Hepatocyte (in vitro differentiated cells): ENCODE measurements around the gene THAP8. TPM values are rescaled to one million over a fixed set of nuclear protein-coding genes. Genes with fewer than 3 reads are reported as not detected.

Experiments
- DNase-seq: peaks from one replicate; pipeline ENCODE4 v3.0.0-alpha.2; 2016; ENCODE audit warnings: low spot score
- H2AFZ ChIP-seq: fragments of 200-600 bp; sonication (generic); 2 replicates; pipeline ENCODE4 v1.6.0; 2016; ENCODE audit warnings: antibody characterized with exemption, mild to moderate bottlenecking
- H3K27ac ChIP-seq: fragments of 200-600 bp; sonication (generic); 2 replicates; pipeline ENCODE4 v1.5.1; 2016; ENCODE audit warnings: mild to moderate bottlenecking
- H3K27me3 ChIP-seq: fragments of 200-600 bp; sonication (generic); 2 replicates; pipeline ENCODE4 v1.6.1; 2016
- H3K36me3 ChIP-seq: fragments of 200-600 bp; sonication (generic); replicated peaks from 2 replicates; pipeline ENCODE4 v1.5.1; 2016; ENCODE audit warnings: low read depth; ENCODE audit not compliant: insufficient read depth
- H3K4me1 ChIP-seq: fragments of 200-600 bp; sonication (generic); 2 replicates; pipeline ENCODE4 v1.5.1; 2016; ENCODE audit warnings: mild to moderate bottlenecking, moderate library complexity; ENCODE audit not compliant: insufficient read depth
- H3K4me2 ChIP-seq: fragments of 200-600 bp; sonication (generic); 2 replicates; pipeline ENCODE4 v1.6.0; 2016
- H3K4me3 ChIP-seq: fragments of 200-600 bp; sonication (generic); 2 replicates; pipeline ENCODE4 v1.5.1; 2016; ENCODE audit warnings: mild to moderate bottlenecking
- H3K79me2 ChIP-seq: fragments of 200-600 bp; sonication (generic); 2 replicates; pipeline ENCODE4 v1.6.0; 2017; ENCODE audit warnings: mild to moderate bottlenecking
- H3K9me2 ChIP-seq: fragments of 200-600 bp; sonication (generic); replicated peaks from 2 replicates; pipeline ENCODE4 v1.6.0; 2017; ENCODE audit warnings: mild to moderate bottlenecking; ENCODE audit not compliant: insufficient read depth
- H3K9me3 ChIP-seq: fragments of 200-600 bp; sonication (generic); 2 replicates; pipeline ENCODE4 v1.5.1; 2016; ENCODE audit warnings: low read depth, mild to moderate bottlenecking
- H4K20me1 ChIP-seq: fragments of 200-600 bp; sonication (generic); 2 replicates; pipeline ENCODE4 v1.6.0; 2016; ENCODE audit warnings: mild to moderate bottlenecking; ENCODE audit not compliant: insufficient read depth, poor library complexity, severe bottlenecking
- CTCF ChIP-seq: fragments of 200-600 bp; sonication (generic); IDR thresholded peaks from 2 replicates; pipeline ENCODE4 v1.5.1; 2016; ENCODE audit warnings: antibody characterized with exemption, mild to moderate bottlenecking; ENCODE audit not compliant: poor library complexity
- EZH2 ChIP-seq: fragments of 200-600 bp; sonication (generic); IDR thresholded peaks from 2 replicates; pipeline ENCODE4 v1.6.1; 2016; ENCODE audit warnings: antibody characterized with exemption, mild to moderate bottlenecking, borderline replicate concordance
- EZH2phosphoT487 ChIP-seq: fragments of 200-600 bp; sonication (generic); IDR thresholded peaks from one replicate; pipeline ENCODE4 v1.6.1; 2018; ENCODE audit warnings: antibody characterized with exemption, mild to moderate bottlenecking, low read depth, moderate library complexity; ENCODE audit not compliant: unreplicated experiment, severe bottlenecking
- WGBS: methylation state at CpG from one replicate; pipeline ENCODE4 v1.1.6; 2016; ENCODE audit warnings: low lambda C conversion rate; ENCODE audit errors: missing lambda C conversion rate; 5-methylcytosine and 5-hydroxymethylcytosine counted together
- polyA plus RNA-seq: library from polyadenylated mRNA; unstranded; fragments of >200 nt; fragmentation: Nextera tagmentation; extraction: Ambion mirVana; gene quantifications from 2 replicates; pipeline ENCODE4 v1.2.1, GENCODE V29; 2016
- total RNA-seq: library from RNA; depleted of rRNA; stranded (reverse); fragments of >200 nt; gene quantifications from 2 replicates; pipeline ENCODE4 v1.2.3, GENCODE V29; 2014

THAP8 gene
- total and polyA plus RNA-seq, 2 experiments from 2014 or later = 4.5 to 23.1 TPM

GRCh38 chr19:36064826-36065225 lies 10.7 kb upstream of the THAP8 start:
- TF ChIP-seq EZH2phosphoT487 (no peak), EZH2 (no peak), CTCF (no peak)
- no peaks in the 10 kb centered on the region for H3K9me3 ChIP-seq
- H3K4me3 ChIP-seq = no peak overlapping the region
- 98% methylated on average over 8 of the region's 8 CpGs for WGBS
- no peak overlapping the region for H2AFZ ChIP-seq
- no peaks in the 10 kb centered on the region for H4K20me1 ChIP-seq
- no peaks in the 10 kb centered on the region for H3K79me2 ChIP-seq
- H3K4me2 ChIP-seq = no peak overlapping the region
- no peaks in the 10 kb centered on the region for H3K36me3 ChIP-seq
- no peak overlapping the region for H3K27ac ChIP-seq
- no peaks in the 10 kb centered on the region for H3K4me1 ChIP-seq
- DNase-seq = no peak
- H3K9me2 ChIP-seq = no peaks in the 10 kb centered on the region
- H3K27me3 ChIP-seq = no peaks in the 10 kb centered on the region

DNA sequence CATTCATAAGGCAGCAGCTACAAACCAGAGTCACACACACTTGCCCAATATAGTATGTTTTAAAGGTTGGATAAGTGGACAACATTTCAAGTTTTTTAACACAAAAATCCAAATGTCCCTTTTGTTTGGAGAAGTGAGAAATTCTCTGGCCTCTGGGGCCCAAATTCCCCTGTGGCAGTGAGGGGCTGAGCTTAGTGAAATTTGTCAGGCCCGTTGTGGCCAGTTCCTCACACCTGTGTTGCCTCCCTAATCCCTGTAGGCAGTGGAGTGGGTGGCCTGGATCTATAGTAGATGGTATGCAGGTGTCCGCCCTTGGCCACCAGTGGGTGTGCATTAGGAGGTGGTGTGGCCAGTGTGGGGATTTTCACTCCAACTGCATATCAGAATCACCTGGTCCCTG lies 7.3 kb upstream of the THAP8 start:
- Histone ChIP-seq H3K4me1 (peaks cover 3% of the 10 kb centered on the region), H3K4me3 (no peak overlapping the region), H4K20me1 (no peaks in the 10 kb centered on the region), H2AFZ (no peak overlapping the region), H3K9me3 (no peaks in the 10 kb centered on the region), H3K79me2 (peaks cover 2% of the 10 kb centered on the region), H3K4me2 (no peak overlapping the region), H3K9me2 (no peaks in the 10 kb centered on the region), H3K27ac (no peak overlapping the region), H3K27me3 (no peaks in the 10 kb centered on the region), H3K36me3 (no peaks in the 10 kb centered on the region)
- 92% methylated on average over 2 of the region's 2 CpGs for WGBS
- DNase-seq = no peak
- no peak for TF ChIP-seq EZH2phosphoT487

GRCh38 chr19:36060430-36060829 lies 6.3 kb upstream of the THAP8 start:
- H3K4me2 ChIP-seq = no peak overlapping the region
- no peak overlapping the region for H2AFZ ChIP-seq
- no peaks in the 10 kb centered on the region for H3K27me3 ChIP-seq
- H3K79me2 ChIP-seq = peaks cover 6% of the 10 kb centered on the region
- H3K4me1 ChIP-seq = peaks cover 7% of the 10 kb centered on the region
- peak; percentile 54 for TF ChIP-seq CTCF
- TF ChIP-seq EZH2 = no peak
- TF ChIP-seq EZH2phosphoT487 = no peak
- no peaks in the 10 kb centered on the region for H3K9me2 ChIP-seq
- no peak overlapping the region for H3K27ac ChIP-seq
- no peaks in the 10 kb centered on the region for H3K9me3 ChIP-seq
- H3K36me3 ChIP-seq = no peaks in the 10 kb centered on the region
- WGBS = 90% methylated on average over 4 of the region's 4 CpGs
- DNase-seq = peak; percentile 67
- no peak overlapping the region for H3K4me3 ChIP-seq
- H4K20me1 ChIP-seq = no peaks in the 10 kb centered on the region

DNA sequence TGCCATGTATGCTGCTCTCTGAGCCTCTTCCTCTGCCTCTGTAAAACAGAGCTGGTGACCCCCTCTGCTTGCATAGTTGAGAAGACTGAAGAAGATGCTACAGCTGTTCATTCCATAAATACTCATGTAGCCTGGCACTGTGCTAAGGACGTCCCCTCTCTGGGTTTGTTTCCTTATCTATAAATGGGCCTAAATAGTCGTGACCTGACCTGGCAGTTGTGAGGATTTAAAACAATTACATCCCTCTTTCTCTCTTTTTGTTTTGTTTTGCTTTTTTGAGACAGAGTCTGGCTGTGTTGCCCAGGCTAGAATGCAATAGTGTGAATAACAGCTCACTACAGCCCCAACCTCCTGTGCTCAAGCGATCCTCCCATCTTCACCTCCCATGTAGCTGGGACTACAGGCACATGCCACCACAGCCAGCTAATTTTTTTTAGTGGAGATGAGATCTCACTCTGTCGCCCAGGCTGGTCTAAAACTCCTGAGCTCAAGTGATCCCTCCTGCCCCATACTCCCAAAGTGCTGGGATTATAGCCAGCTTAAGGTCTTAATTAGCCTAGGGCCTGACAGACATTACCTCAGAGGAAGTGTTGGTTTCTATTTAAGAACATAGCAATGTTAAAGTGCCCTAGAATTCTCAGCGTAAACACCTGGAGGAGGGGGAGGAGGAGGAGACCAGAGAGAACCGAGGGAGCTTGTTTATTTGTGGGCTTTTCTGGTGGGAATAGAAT lies 5.3 kb upstream of the THAP8 start:
- Histone ChIP-seq H3K9me2 (no peaks in the 10 kb centered on the region), H4K20me1 (no peaks in the 10 kb centered on the region), H3K4me3 (no peak overlapping the region), H3K4me1 (peaks cover 8% of the 10 kb centered on the region), H2AFZ (no peak overlapping the region), H3K9me3 (no peaks in the 10 kb centered on the region), H3K27me3 (no peaks in the 10 kb centered on the region), H3K36me3 (no peaks in the 10 kb centered on the region), H3K4me2 (no peak overlapping the region), H3K79me2 (peaks cover 6% of the 10 kb centered on the region), H3K27ac (peak overlapping the region; percentile 77)
- no peak for DNase-seq
- TF ChIP-seq EZH2 (no peak), CTCF (no peak), EZH2phosphoT487 (no peak)
- WGBS = 79% methylated on average over 6 of the region's 6 CpGs
